ENCODE data around the gene LPCAT4.
"Not testable (repeated sequence)": the region's sequence is repeated elsewhere in the genome, so short reads cannot be mapped to it uniquely, and the experiment has no call there.

Gene LPCAT4, protein sequence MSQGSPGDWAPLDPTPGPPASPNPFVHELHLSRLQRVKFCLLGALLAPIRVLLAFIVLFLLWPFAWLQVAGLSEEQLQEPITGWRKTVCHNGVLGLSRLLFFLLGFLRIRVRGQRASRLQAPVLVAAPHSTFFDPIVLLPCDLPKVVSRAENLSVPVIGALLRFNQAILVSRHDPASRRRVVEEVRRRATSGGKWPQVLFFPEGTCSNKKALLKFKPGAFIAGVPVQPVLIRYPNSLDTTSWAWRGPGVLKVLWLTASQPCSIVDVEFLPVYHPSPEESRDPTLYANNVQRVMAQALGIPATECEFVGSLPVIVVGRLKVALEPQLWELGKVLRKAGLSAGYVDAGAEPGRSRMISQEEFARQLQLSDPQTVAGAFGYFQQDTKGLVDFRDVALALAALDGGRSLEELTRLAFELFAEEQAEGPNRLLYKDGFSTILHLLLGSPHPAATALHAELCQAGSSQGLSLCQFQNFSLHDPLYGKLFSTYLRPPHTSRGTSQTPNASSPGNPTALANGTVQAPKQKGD

GRCh38 chr15:34367101-34368081 lies at the start of gene LPCAT4:
TSS of gene LPCAT4 (minus strand) at chr15:34367196. CDS start at chr15:34367100, 96 bp downstream.
- DNase-seq = peak; percentile 83

GRCh38 chr15:34409511-34409910 lies 42.5 kb upstream of the LPCAT4 start:
- DNase-seq = not testable (repeated sequence)

DNA sequence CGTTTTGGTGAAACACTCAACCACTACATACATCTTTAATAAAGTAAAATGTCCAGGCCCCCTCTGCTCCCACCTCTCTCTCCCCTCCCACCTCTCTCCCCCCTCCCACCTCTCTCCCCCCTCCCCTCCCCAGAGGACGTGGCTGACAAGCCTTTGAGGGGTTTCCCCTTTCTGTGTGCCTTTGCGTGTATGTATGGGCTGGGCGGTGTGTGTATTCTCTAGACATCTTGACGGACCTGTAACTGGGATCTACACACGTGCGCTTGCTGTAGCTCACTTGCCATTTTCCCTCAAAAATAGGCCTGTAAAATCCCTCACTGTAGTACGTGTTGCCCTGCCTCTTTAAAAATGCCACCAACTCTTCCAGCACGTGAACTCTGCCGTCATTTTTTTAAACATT lies 42.0 kb upstream of the LPCAT4 start:
- DNase-seq = not testable (repeated sequence)

DNA sequence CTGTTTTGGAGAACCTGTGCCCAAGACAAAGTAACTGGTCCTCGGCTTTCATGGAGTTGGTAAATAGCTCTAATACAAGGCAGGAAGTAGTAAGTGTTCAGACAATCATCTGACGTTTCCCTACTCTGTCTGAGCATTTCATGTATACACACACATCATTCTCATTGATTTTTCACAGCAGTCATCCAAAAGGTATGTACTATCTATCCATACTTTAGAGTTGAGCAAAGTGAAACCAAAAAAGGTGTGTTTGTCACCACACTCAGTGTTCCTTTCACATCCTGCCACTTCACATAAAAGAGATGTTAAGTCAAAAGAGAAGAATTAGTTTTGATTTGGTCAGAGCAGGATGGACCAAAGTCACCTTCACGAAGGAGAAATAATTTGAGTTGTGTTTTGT lies 36.9 kb upstream of the LPCAT4 start:
- DNase-seq = not testable (repeated sequence)

GRCh38 chr15:34403160-34403598 lies 36.2 kb upstream of the LPCAT4 start:
- DNase-seq = not testable (repeated sequence)

DNA sequence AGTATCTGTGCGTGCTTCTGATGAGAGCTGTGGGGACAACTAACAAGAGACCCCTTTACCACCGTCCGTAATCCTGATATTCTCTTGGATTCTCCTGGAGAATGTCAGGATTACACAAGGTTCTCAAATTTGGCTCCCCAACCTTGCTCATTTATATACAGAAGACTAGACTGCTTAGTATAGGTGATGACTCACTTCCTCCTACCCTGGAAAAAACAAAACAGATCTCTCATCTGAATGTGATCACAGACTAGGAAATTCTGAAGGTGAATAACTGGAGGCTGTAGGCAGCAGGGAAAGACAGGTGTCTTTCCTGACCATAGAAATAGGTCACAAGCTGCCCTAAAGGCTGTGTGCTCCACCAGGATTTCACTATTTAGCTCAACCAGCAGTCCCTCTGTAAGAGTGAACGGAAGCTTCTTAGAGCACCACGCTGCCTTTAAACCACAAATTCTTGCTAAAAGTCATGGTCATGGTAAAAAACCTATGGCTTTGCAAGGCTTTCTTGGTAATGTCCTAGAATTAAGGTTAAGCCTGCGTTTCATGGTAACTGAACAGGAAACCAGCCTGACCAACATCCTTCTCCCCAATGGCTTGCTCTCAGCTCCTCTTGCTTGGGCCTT lies 30.8 kb upstream of the LPCAT4 start:
- DNase-seq = not testable (repeated sequence)

DNA sequence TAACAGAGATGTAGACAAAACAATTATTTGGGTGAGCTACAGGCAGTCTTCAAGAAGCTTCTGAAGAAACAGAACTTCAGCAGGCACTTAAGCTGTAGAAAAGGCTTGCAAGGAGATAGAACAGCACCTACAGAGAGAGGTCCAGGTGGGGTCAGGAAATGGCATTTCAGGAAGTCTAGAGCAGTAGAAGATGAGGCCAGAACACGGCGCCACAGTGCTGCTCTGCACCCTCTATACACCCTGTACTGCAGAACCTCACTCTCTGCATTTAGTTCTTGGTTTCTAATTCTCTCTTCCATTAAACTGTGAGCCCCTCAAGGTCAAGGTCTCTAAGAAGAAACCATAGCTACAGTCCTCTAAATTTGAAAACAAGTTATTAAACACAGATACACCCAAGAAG lies 26.0 kb upstream of the LPCAT4 start:
- DNase-seq = not testable (repeated sequence)

GRCh38 chr15:34389594-34390086 lies 22.6 kb upstream of the LPCAT4 start:
- DNase-seq = not testable (repeated sequence)

GRCh38 chr15:34381829-34382521 lies 15.0 kb upstream of the LPCAT4 start:
- not testable (repeated sequence) for DNase-seq

- DNase-seq = not testable (repeated sequence)
These were observed 13.5 kb upstream of the LPCAT4 start for GRCh38 chr15:34380491-34380890.

DNA sequence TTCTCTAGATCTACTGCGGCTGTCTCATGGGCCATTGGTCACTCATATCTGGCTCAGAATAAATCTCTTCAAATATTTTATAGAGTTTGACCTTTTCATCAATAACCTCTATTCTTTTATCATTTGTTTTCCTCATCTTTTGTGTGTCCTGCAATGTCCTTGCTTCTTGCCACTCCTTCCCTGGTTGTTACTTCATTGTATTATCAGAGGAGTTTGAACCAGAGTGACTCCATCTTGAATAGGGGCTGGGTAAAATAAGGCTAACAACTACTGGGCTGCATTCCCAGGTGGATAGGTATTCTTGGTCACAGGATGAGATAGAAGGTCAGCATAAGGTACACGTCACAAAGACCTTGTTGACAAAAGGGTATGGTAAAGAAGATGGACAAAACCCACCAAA lies 9.9 kb upstream of the LPCAT4 start:
- DNase-seq = no peak

DNA sequence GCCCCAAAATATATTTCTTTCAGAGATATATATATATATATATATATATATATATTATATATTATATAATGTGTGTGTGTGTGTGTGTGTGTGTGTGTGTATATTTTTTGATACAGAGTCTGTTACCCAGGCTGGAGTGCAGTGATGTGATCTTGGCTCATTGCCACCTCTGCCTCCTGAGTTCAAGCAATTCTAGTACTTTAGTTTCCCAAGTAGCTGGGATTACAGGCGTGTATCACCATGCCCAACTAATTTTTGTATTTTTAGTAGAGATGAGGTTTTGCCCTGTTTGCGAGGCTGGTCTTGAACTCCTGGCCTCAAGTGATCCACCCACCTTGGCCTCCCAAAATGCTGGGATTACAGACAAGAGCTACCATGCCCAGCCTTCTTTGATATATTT lies 8.5 kb upstream of the LPCAT4 start:
- not testable (repeated sequence) for DNase-seq

GRCh38 chr15:34374816-34375215 lies 7.8 kb upstream of the LPCAT4 start:
- DNase-seq = no peak

DNA sequence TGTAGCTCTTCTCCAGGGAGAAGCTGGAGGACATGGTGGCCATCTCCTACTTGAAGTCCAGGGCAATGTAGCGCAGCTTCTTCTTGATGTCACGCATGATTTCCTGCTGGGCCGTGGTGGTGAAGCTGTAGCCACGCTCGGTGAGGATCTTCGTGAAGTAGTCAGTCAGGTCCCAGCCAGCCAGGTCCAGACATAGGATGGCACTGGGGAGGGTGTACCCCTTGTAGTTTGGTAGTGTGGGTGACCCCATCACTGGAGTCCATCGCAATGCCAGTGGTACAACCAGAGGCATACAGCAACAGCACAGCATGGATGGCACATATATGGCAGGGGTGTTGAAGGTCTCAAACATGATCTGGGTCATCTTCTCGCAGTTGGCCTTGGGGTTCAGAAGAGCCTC lies 7.0 kb upstream of the LPCAT4 start:
- no peak for DNase-seq

- no peak for DNase-seq
These were observed 3.6 kb upstream of the LPCAT4 start for GRCh38 chr15:34370643-34371042.

- DNase-seq = no peak
These were observed 3.1 kb upstream of the LPCAT4 start for GRCh38 chr15:34370129-34370528.

- DNase-seq = no peak
These were observed 528 bp downstream of the LPCAT4 start for GRCh38 chr15:34366271-34367065.

GRCh38 chr15:34365836-34366235 lies 1.2 kb downstream of the LPCAT4 start:
- no peak for DNase-seq

DNA sequence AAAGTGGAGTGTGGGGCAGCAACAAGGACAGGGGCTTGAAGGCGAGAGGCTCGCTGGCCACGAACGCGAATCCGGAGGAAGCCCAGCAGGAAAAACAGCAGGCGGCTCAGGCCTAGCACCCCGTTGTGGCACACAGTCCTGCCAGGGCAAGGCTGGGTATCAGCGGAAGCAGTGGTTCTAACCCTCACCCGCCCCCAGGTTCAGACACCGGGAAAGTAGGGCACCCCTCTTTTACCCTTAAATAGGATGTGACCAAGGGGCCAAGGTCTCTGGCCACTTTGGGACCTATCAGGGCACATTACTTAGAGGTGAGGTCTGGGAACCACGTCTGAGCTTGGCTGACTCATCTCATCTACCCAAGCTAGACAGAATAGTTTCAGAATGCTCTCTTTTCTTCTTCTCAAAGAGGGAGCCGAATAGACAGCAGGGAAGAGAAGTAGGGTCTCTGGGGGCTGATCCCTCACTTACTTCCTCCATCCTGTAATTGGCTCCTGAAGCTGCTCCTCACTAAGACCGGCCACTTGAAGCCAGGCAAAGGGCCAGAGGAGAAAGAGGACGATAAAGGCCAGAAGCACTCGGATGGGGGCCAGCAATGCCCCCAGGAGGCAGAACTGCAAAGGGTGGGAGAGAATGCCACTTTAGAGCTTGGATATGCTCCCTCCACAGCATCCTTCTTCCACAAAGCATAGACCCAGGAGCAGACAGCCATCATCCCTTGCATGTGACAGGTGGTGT lies 1.7 kb downstream of the LPCAT4 start:
- no peak for DNase-seq

- DNase-seq = no peak
These were observed 3.0 kb downstream of the LPCAT4 start for GRCh38 chr15:34364041-34364440.

Data from KG1 (cell line).